Astrocyte of the cerebellum (primary cell): ENCODE data around the gene KCNS1.

ENCODE experiments used
- DNase-seq: peaks from one replicate; pipeline ENCODE4 v3.0.0-alpha.2; 2011; ENCODE audit warnings: low read depth
- H3K4me3 ChIP-seq: 2 replicates; pipeline ENCODE4 v1.5.1; 2011; ENCODE audit warnings: mild to moderate bottlenecking, low read depth, low read length, moderate library complexity
- in situ Hi-C: cut with HindIII; loops from 2 replicates; pipeline ENCODE4 v1.10.0; 2017; ENCODE audit warnings: low sequenced_read_pairs
- TF ChIP-seq, protein P1 (sequence below): IDR thresholded peaks from 2 replicates; pipeline ENCODE4 v1.5.1; 2012; ENCODE audit warnings: low read length, low read depth, moderate library complexity, mild to moderate bottlenecking; ENCODE audit errors: missing control alignments

Gene KCNS1

DNA sequence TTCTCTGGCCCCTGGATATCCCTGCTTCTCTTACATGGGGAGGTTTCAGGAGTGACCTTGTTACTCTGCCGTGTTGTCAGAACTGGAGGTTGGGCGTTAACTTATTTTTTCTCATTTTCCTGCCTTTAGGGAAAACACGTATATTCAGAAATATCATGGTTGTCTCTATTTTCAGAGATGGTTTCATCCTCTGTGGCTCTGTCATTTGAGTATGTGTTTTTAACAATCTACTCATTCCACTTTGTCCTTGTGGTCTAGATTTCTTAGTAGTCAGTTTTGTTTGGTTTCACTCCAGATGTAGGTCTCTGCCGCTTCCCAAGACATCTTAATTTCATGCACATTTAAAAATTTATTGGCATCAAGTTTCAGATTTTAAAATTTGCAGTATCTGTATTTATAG lies 45.9 kb downstream of the KCNS1 start:
- in situ Hi-C loops, result no loop called here

DNA sequence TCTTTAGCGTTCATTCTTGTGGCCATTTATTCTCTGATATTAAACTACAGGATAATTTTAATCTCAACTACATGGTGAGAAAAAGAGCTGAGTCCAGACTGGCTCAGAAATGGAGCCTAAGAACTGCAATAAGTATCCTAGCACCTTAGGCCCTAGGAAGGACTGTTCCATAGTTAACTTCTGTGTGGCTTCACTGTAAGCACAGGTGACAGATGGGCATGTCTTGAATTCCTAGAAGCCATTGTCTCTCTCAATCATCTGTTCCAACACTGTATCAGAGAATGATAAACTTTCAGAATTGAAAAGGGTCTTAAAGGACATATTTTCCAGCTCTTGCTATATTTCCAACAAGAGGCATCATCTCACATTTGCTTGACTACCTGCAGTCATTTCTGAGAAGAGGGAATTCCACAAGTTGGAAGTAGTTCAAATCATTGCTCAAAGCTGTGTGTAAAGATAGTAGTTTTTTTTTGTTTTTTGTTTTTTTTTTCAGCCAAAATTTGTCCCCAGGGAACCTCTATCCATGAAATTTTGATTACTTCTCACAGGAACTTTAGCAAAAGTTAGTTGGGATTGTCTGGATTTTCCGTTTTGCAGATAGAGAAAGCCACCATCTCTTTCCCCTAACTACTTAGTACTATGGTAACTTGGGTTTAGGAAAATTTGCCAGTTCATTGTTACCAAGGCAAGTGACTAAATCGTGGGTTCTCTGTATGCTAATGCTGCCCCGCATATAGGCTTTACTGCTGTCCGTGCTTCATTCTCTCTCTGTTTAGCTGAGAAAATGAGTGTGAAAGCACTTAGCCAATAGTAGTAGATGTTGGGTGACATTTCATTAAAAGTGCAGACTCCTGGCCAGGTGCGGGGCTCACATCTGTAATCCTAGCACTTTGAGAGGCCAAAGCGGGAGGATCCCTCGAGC lies 47.2 kb downstream of the KCNS1 start:
- TF ChIP-seq, protein P1, sequence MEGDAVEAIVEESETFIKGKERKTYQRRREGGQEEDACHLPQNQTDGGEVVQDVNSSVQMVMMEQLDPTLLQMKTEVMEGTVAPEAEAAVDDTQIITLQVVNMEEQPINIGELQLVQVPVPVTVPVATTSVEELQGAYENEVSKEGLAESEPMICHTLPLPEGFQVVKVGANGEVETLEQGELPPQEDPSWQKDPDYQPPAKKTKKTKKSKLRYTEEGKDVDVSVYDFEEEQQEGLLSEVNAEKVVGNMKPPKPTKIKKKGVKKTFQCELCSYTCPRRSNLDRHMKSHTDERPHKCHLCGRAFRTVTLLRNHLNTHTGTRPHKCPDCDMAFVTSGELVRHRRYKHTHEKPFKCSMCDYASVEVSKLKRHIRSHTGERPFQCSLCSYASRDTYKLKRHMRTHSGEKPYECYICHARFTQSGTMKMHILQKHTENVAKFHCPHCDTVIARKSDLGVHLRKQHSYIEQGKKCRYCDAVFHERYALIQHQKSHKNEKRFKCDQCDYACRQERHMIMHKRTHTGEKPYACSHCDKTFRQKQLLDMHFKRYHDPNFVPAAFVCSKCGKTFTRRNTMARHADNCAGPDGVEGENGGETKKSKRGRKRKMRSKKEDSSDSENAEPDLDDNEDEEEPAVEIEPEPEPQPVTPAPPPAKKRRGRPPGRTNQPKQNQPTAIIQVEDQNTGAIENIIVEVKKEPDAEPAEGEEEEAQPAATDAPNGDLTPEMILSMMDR, result no peak
- DNase-seq, result no peak
- no peak overlapping the region for H3K4me3 ChIP-seq
- in situ Hi-C loops, result no loop called here

More for the DNA sequence above, 45.9 kb downstream of the KCNS1 start:
- DNase-seq, result no peak
- no peak overlapping the region for H3K4me3 ChIP-seq
- TF ChIP-seq, protein P1, result no peak

DNA sequence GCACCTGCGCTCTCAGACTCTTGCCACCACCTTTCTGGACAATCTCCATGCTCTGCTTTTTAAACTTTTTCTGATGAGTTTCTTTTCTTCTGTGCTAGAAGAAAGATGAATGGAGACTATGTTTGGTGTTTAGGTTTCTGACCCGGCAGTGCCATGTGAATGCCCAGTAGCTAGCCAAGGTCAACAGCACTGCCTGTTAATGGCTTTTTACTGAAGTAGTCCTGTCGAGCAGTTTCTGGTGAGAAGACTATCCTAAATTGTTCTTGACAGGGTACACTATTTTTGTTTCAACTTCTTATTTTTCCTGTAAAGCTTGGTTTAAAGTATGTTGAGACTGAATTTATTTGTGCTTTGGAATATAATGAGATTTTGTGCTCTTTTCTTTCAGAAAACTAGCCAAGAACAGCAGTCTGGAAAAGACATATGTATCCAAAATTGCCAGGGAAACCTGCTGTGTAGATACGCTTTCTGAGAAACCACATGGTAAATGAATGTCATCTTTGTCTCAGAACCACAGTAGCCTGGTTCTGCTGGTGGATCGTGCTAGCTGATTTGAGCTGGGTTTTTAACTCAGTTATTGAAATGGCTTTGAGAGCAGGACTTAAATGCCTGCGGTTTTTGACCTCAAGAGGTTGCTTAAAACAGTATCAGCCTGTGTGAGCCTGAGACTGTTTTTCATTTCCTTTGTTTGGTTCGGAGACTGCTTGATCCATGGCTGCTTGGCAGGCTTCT lies 48.1 kb downstream of the KCNS1 start:
- peak; percentile 94 for DNase-seq
- in situ Hi-C loops, result no loop called here
- no peak overlapping the region for H3K4me3 ChIP-seq
- TF ChIP-seq, protein P1, result no peak

DNA sequence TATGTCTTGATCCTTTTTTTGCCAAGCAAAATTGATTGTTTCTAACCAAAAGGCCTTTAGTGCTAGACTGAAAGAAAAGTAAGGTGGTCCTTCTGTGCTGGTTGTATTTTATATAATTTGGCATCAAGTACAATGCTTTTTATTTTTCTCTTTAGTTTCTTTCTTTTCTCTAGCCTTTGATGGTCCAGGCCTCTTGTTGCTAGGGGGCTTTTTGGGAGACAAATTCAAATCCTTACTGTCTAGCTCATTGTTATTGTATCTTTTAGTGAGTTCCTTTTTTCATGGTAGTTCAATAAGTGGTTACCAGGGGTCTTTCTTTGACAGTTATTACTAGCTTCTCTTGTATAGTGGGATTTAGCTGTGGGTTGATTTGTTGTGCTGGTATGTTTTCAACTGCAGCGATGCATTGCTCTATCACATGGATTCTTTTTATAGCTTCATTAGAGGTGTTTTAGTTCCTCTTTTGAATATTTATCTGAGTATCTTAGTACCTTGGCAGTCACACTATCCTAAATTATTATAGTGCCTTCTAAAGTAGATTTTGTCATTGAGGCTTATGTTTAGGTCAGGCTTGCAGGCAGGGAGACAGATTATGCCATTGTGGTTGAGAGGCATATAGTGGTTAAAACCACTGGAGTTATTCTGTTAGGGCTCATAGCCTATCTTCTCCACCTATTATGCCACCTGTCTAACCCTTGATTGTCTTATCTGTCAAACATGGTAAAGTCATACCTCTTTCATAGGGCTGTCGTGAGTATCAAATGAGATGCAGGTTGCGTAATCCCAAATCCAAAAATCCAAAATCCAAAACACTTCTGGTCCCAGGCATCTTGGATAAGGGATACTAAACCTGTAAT lies 49.5 kb downstream of the KCNS1 start:
- TF ChIP-seq, protein P1, result no peak
- no peak for DNase-seq
- H3K4me3 ChIP-seq, result no peak overlapping the region
- in situ Hi-C loops, result no loop called here

DNA sequence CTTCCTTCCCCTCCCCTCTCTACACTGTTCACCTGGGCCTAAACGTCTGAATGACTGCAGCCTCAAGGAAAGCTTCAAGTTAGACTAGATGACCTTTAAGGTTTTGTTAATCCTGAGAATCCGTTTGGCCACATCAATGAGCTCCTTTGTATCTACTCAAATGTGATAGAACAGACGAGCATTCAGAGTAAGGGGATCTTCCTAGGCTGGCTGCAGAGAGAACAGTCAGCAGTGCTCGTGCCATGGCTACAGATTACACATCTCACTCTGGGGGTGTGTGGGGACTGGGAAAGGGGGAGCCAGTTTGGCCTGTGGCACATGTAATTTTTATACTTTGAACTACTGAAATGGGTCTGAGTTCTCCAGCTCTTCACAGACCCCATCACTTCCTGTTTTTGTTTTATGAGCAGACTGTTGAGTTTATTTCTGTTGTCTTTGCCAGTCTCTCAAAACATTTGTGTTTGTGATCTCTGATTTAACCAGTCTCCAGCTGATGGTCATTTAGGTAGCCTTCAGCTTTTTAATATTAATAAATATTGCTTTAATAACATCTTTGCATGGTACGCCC lies 50.9 kb downstream of the KCNS1 start:
- TF ChIP-seq, protein P1, result no peak
- in situ Hi-C loops, result loop anchor here (5.0 kb wide), 1 partner anchor 52 kb away; the partner anchor contains the start of gene KCNS1
- DNase-seq, result no peak
- no peak overlapping the region for H3K4me3 ChIP-seq

DNA sequence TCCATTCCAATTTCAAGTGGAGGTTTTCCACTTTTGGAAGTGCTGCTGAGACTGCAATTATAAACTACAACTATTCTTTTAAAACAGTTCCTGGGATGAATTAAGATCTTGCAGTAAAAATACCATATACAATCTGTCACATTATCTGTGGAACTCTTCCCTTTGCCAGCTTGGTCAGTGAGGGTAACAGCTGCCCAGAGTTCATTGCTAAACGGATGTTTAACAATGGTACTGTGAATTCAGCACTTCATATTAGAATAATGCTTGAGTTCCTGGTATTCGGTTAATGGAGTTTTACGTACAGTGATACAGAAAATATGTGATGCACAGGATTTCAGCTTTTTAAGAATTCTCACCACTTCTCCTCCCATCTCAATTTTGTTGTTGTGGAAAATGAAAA lies 51.5 kb downstream of the KCNS1 start:
- in situ Hi-C loops, result loop anchor here (5.0 kb wide), 1 partner anchor 53 kb away; the partner anchor contains the start of gene KCNS1
- TF ChIP-seq, protein P1, result no peak
- no peak for DNase-seq
- H3K4me3 ChIP-seq, result no peak overlapping the region
